H9 (cell line): Measurements from ENCODE around the gene CADM3. TPM values are rescaled to one million over a fixed set of nuclear protein-coding genes. Genes with fewer than 3 reads are reported as not detected.

Source experiments
- DNase-seq: peaks from one replicate; pipeline ENCODE4 v3.0.0-alpha.2; 2017
- H2AFZ ChIP-seq: one replicate; pipeline ENCODE4 v1.6.1; 2013; ENCODE audit warnings: mild to moderate bottlenecking, low read length, control low read depth, moderate library complexity
- H2AK5ac ChIP-seq: 2 replicates; pipeline ENCODE4 v1.6.1; 2013; ENCODE audit warnings: low read length, control low read depth, mixed read lengths; ENCODE audit not compliant: insufficient read length
- H2BK120ac ChIP-seq: one replicate; pipeline ENCODE4 v1.6.1; 2013; ENCODE audit warnings: low read depth, mild to moderate bottlenecking, low read length, control low read depth, inconsistent platforms; ENCODE audit not compliant: poor library complexity, severe bottlenecking
- H2BK12ac ChIP-seq: 2 replicates; pipeline ENCODE4 v1.6.1; 2013; ENCODE audit warnings: low read length, control low read depth, mixed read lengths, low read depth; ENCODE audit not compliant: insufficient read length
- H2BK15ac ChIP-seq: 2 replicates; pipeline ENCODE4 v1.6.1; 2013; ENCODE audit warnings: low read depth, low read length, control low read depth
- H2BK20ac ChIP-seq: one replicate; pipeline ENCODE4 v1.6.1; 2013; ENCODE audit warnings: low read depth, mild to moderate bottlenecking, low read length, control low read depth, inconsistent platforms; ENCODE audit not compliant: poor library complexity, severe bottlenecking
- H2BK5ac ChIP-seq: 2 replicates; pipeline ENCODE4 v1.6.1; 2013; ENCODE audit warnings: low read length, control low read depth, mixed read lengths; ENCODE audit not compliant: insufficient read length
- H3K14ac ChIP-seq: 2 replicates; pipeline ENCODE4 v1.6.1; 2013; ENCODE audit warnings: low read length, control low read depth; ENCODE audit not compliant: insufficient read depth
- H3K18ac ChIP-seq: 2 replicates; pipeline ENCODE4 v1.6.1; 2013; ENCODE audit warnings: low read depth, mild to moderate bottlenecking, mixed read lengths, low read length, control low read depth; ENCODE audit not compliant: insufficient read length
- H3K23ac ChIP-seq: 2 replicates; pipeline ENCODE4 v1.6.1; 2013; ENCODE audit warnings: low read length, control low read depth, mixed read lengths, low read depth; ENCODE audit not compliant: insufficient read length
- H3K23me2 ChIP-seq: 2 replicates; pipeline ENCODE4 v1.6.1; 2013; ENCODE audit warnings: low read depth, mild to moderate bottlenecking, mixed read lengths, low read length, control low read depth; ENCODE audit not compliant: insufficient read length, poor library complexity, severe bottlenecking
- H3K27ac ChIP-seq: 2 replicates; pipeline ENCODE4 v1.5.1; 2013; ENCODE audit warnings: low read length, control low read depth, mixed read lengths, low read depth; ENCODE audit not compliant: insufficient read length
- H3K27me3 ChIP-seq: 2 replicates; pipeline ENCODE4 v1.6.1; 2013; ENCODE audit warnings: low read length, control low read depth, inconsistent platforms; ENCODE audit not compliant: insufficient read depth
- H3K4ac ChIP-seq: 2 replicates; pipeline ENCODE4 v1.6.1; 2013; ENCODE audit warnings: low read depth, mild to moderate bottlenecking, control low read depth, inconsistent platforms, low read length, moderate library complexity
- H3K4me1 ChIP-seq: 2 replicates; pipeline ENCODE4 v1.6.1; 2013; ENCODE audit warnings: low read length, control low read depth, inconsistent platforms; ENCODE audit not compliant: insufficient read depth
- H3K4me2 ChIP-seq: 2 replicates; pipeline ENCODE4 v1.6.1; 2013; ENCODE audit warnings: low read length, control low read depth, mixed read lengths; ENCODE audit not compliant: insufficient read length, insufficient read depth
- H3K56ac ChIP-seq: 2 replicates; pipeline ENCODE4 v1.6.1; 2013; ENCODE audit warnings: low read depth, mild to moderate bottlenecking, mixed read lengths, low read length, control low read depth; ENCODE audit not compliant: insufficient read length
- H3K79me1 ChIP-seq: 2 replicates; pipeline ENCODE4 v1.6.1; 2013; ENCODE audit warnings: low read depth, mild to moderate bottlenecking, moderate library complexity, low read length, control low read depth, inconsistent platforms; ENCODE audit not compliant: insufficient read depth, poor library complexity, severe bottlenecking
- H3K79me2 ChIP-seq: 2 replicates; pipeline ENCODE4 v1.6.1; 2013; ENCODE audit warnings: low read length, control low read depth, inconsistent platforms; ENCODE audit not compliant: insufficient read depth
- H3K9ac ChIP-seq: 2 replicates; pipeline ENCODE4 v1.6.1; 2013; ENCODE audit warnings: low read length, control low read depth, mixed read lengths; ENCODE audit not compliant: insufficient read length; ENCODE audit errors: extremely low read depth
- H3K9me3 ChIP-seq: one replicate; pipeline ENCODE4 v1.6.1; 2013; ENCODE audit warnings: low read depth, low read length, inconsistent platforms; ENCODE audit not compliant: control insufficient read depth
- H3T11ph ChIP-seq: one replicate; pipeline ENCODE4 v1.6.1; 2013; ENCODE audit warnings: mild to moderate bottlenecking, low read length, control low read depth, inconsistent platforms
- H4K20me1 ChIP-seq: one replicate; pipeline ENCODE4 v1.6.1; 2013; ENCODE audit not compliant: control insufficient read depth, insufficient read length, insufficient read depth
- H4K5ac ChIP-seq: 2 replicates; pipeline ENCODE4 v1.6.1; 2013; ENCODE audit warnings: low read depth, mild to moderate bottlenecking, mixed read lengths, low read length, control low read depth; ENCODE audit not compliant: insufficient read length
- H4K8ac ChIP-seq: replicated peaks from 2 replicates; pipeline ENCODE4 v1.6.1; 2013; ENCODE audit warnings: low read length, control low read depth, mixed read lengths, low read depth; ENCODE audit not compliant: insufficient read length
- H4K91ac ChIP-seq: 2 replicates; pipeline ENCODE4 v1.6.1; 2013; ENCODE audit warnings: low read depth, mild to moderate bottlenecking, moderate library complexity, mixed read lengths, low read length, control low read depth; ENCODE audit not compliant: insufficient read length
- H3K27ac Mint-ChIP-seq, 3 experiments: 2 replicates in 2 of 3; 3 replicates in 1 of 3; pipeline ENCODE4 v1.8.0; 2020 to 2021; ENCODE audit warnings: mixed read lengths in 3 of 3, mild to moderate bottlenecking in 1 of 3, moderate library complexity in 1 of 3
- H3K27me3 Mint-ChIP-seq: 2 replicates; pipeline ENCODE4 v1.8.0; 2021; ENCODE audit warnings: low read depth, mild to moderate bottlenecking, moderate library complexity, mixed read lengths
- H3K36me3 Mint-ChIP-seq, 3 experiments: 2 replicates in 2 of 3; 3 replicates in 1 of 3; pipeline ENCODE4 v1.8.0; 2020 to 2021; ENCODE audit warnings: low read depth in 3 of 3, mixed read lengths in 3 of 3; ENCODE audit not compliant: insufficient read depth in 1 of 3
- H3K4me1 Mint-ChIP-seq, 2 experiments: 2 replicates each; pipeline ENCODE4 v1.8.0; 2020; ENCODE audit warnings: mixed read lengths in 2 of 2
- H3K4me3 Mint-ChIP-seq, 2 experiments: 2 replicates in 1 of 2; 3 replicates in 1 of 2; pipeline ENCODE4 v1.8.0; 2020 to 2021; ENCODE audit warnings: mild to moderate bottlenecking in 2 of 2, mixed read lengths in 2 of 2, moderate library complexity in 1 of 2
- H3K9me3 Mint-ChIP-seq, 2 experiments: 2 replicates in 1 of 2; 3 replicates in 1 of 2; pipeline ENCODE4 v1.8.0; 2020; ENCODE audit warnings: mild to moderate bottlenecking in 2 of 2, mixed read lengths in 2 of 2, moderate library complexity in 1 of 2
- WGBS: extraction: QIAGEN DNeasy Blood & Tissue Kit; methylation state at CpG from one replicate; pipeline ENCODE4 v1.1.7; 2013; ENCODE audit warnings: missing lambda C conversion rate, low lambda C conversion rate, mixed read lengths; ENCODE audit not compliant: insufficient read length; ENCODE audit errors: extremely low coverage; 5-methylcytosine and 5-hydroxymethylcytosine counted together
- total RNA-seq: library from RNA; stranded (reverse); gene quantifications from 2 replicates; pipeline ENCODE4 v1.2.1, GENCODE V29; 2021
- TF ChIP-seq, protein P1 (sequence below): fragments of 200-600 bp; sonication (generic); conservative IDR thresholded peaks from 3 replicates; pipeline ENCODE4 v1.8.0; 2021; ENCODE audit warnings: antibody characterized with exemption, mild to moderate bottlenecking

The CADM3 gene
- total RNA-seq, 1 experiment from 2014 or later: 5.6 TPM

DNA sequence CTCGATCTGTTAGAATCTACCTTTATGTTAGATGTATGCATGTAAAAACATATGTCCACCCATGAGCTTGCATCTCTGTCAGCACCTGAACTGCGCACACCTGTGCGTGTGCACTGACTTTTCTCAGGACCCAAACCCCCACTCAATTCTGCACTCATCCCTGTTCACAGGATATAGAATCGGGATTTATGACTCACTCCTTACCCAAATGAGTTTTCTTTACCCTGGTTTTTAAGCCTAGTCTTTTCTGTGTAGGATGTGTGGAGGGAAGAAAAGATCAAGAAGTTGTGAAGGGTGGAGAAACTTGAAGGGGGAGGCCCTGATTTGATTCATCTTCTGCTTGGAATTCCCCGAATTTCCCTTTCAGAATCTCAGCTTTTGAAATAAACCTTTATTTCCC, 35.7 kb downstream of the CADM3 start:
- peaks cover 21 to 48% of the 10 kb centered on the region in 2 experiments for H3K4me1 Mint-ChIP-seq
- H3K27me3 ChIP-seq: no peaks in the 10 kb centered on the region
- H3K9ac ChIP-seq: no peak overlapping the region
- peaks cover 24% of the 10 kb centered on the region for H3K27me3 Mint-ChIP-seq
- H3K27ac Mint-ChIP-seq: no peak overlapping the region
- no CpG with 5 or more reads among the region's 5 CpGs for WGBS
- no peak overlapping the region for H2BK20ac ChIP-seq
- H3K4me3 Mint-ChIP-seq: no peak overlapping the region
- no peaks in the 10 kb centered on the region for H3K79me2 ChIP-seq
- H3K4me1 ChIP-seq: no peaks in the 10 kb centered on the region
- H2BK120ac ChIP-seq: no peak overlapping the region
- H3K9me3 ChIP-seq: no peaks in the 10 kb centered on the region
- no peak overlapping the region for H3K4me2 ChIP-seq
- H2BK5ac ChIP-seq: no peak overlapping the region
- H3K56ac ChIP-seq: no peak overlapping the region
- no peak overlapping the region for H2AK5ac ChIP-seq
- no peak overlapping the region for H4K5ac ChIP-seq
- no peaks in the 10 kb centered on the region for H3K36me3 Mint-ChIP-seq
- no peaks in the 10 kb centered on the region for H4K20me1 ChIP-seq
- H2AFZ ChIP-seq: no peak overlapping the region
- H3K14ac ChIP-seq: no peak overlapping the region
- TF ChIP-seq, protein P1, sequence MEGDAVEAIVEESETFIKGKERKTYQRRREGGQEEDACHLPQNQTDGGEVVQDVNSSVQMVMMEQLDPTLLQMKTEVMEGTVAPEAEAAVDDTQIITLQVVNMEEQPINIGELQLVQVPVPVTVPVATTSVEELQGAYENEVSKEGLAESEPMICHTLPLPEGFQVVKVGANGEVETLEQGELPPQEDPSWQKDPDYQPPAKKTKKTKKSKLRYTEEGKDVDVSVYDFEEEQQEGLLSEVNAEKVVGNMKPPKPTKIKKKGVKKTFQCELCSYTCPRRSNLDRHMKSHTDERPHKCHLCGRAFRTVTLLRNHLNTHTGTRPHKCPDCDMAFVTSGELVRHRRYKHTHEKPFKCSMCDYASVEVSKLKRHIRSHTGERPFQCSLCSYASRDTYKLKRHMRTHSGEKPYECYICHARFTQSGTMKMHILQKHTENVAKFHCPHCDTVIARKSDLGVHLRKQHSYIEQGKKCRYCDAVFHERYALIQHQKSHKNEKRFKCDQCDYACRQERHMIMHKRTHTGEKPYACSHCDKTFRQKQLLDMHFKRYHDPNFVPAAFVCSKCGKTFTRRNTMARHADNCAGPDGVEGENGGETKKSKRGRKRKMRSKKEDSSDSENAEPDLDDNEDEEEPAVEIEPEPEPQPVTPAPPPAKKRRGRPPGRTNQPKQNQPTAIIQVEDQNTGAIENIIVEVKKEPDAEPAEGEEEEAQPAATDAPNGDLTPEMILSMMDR: no peak
- H3K9me3 Mint-ChIP-seq: no peaks in the 10 kb centered on the region
- no peaks in the 10 kb centered on the region for H3K23me2 ChIP-seq
- no peaks in the 10 kb centered on the region for H3K79me1 ChIP-seq
- no peak overlapping the region for H3K4ac ChIP-seq
- H3K27ac ChIP-seq: no peak overlapping the region
- no peak overlapping the region for H3T11ph ChIP-seq
- DNase-seq: no peak
- no peak overlapping the region for H2BK15ac ChIP-seq
- no peak overlapping the region for H4K91ac ChIP-seq
- no peak overlapping the region for H3K23ac ChIP-seq
- no peak overlapping the region for H4K8ac ChIP-seq
- H2BK12ac ChIP-seq: no peak overlapping the region
- no peak overlapping the region for H3K18ac ChIP-seq
